PFSK-1 (cell line): Measurements from ENCODE around the gene POU2F2.

Experiments used
- FOXP2 ChIP-seq: optimal IDR thresholded peaks from 2 replicates; pipeline ENCODE3; 2011; ENCODE audit warnings: borderline replicate concordance, control low read depth, inconsistent platforms; ENCODE audit not compliant: insufficient read depth; ENCODE audit errors: extremely low read length, extremely low read depth
- POLR2AphosphoS5 ChIP-seq: IDR thresholded peaks from 2 replicates; pipeline ENCODE4 v1.6.1; 2012; ENCODE audit warnings: low read depth, mild to moderate bottlenecking, control low read depth, low read length, moderate library complexity
- SIN3A ChIP-seq: IDR thresholded peaks from 2 replicates; pipeline ENCODE4 v1.6.1; 2012; ENCODE audit warnings: mild to moderate bottlenecking, low read length, moderate library complexity, borderline replicate concordance; ENCODE audit not compliant: insufficient read depth
- TAF1 ChIP-seq: IDR thresholded peaks from 2 replicates; pipeline ENCODE4 v1.6.1; 2012; ENCODE audit warnings: low read length, control low read depth, borderline replicate concordance; ENCODE audit not compliant: insufficient read depth

DNA sequence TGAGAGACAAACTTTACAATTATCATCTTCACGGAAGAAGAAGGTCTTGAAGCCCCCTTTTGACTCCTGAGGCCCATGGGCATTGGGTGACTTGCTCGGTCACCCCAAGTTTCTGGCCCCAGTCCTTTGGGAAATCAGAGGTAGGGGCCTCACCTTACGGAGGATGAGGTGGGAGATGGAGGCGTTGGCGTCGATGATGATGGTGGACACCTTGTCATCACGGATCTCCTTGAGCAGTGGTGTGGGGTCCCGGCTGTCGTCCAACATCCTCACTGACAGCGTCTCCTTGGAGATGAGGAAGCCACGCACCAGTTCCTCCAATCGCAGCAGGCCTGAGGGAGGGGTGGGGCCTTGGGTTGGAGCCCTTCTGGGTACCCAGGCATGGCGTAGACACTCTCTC, 73.0 kb downstream of the POU2F2 start:
- TF ChIP-seq POLR2AphosphoS5 (no peak), FOXP2 (no peak), SIN3A (no peak), TAF1 (no peak)
